ENCODE measurements around the gene DBH.

The DBH gene

GRCh38 chr9:133635533-133636531 lies at the start of gene DBH:
DBH (plus strand) TSS chr9:133636363; CDS start chr9:133636372, 9 bp downstream.
- no peak for TF ChIP-seq CTCF (conservative IDR thresholded peaks at IDR 0.05; ENCODE audit: control insufficient read depth, insufficient read depth, low read depth, low read length)
- H3K4me3 ChIP-seq (ENCODE audit: control insufficient read depth, low read depth, low read length): no peak within 1 kb of the TSS
- no peak for DNase-seq (ENCODE audit: low read depth)

- no peak overlapping the region for H3K4me3 ChIP-seq (ENCODE audit: control insufficient read depth, low read depth, low read length)
Measured at GRCh38 chr9:133587051-133587450, 49.1 kb upstream of the DBH start.

GRCh38 chr9:133587466-133587865 lies 48.7 kb upstream of the DBH start:
- no peak overlapping the region for H3K4me3 ChIP-seq (ENCODE audit: control insufficient read depth, low read depth, low read length)
- DNase-seq (ENCODE audit: low read depth): no peak
- TF ChIP-seq CTCF (conservative IDR thresholded peaks at IDR 0.05; ENCODE audit: control insufficient read depth, insufficient read depth, low read depth, low read length): no peak

More at GRCh38 chr9:133587051-133587450, 49.1 kb upstream of the DBH start:
- TF ChIP-seq CTCF (conservative IDR thresholded peaks at IDR 0.05; ENCODE audit: control insufficient read depth, insufficient read depth, low read depth, low read length): no peak
- DNase-seq (ENCODE audit: low read depth): no peak

GRCh38 chr9:133589454-133590227 lies 46.5 kb upstream of the DBH start:
- no peak overlapping the region for H3K4me3 ChIP-seq (ENCODE audit: control insufficient read depth, low read depth, low read length)
- TF ChIP-seq CTCF (conservative IDR thresholded peaks at IDR 0.05; ENCODE audit: control insufficient read depth, insufficient read depth, low read depth, low read length): peak; percentile 41
- DNase-seq (ENCODE audit: low read depth): no peak

GRCh38 chr9:133590231-133590855 lies 45.8 kb upstream of the DBH start:
- TF ChIP-seq CTCF (conservative IDR thresholded peaks at IDR 0.05; ENCODE audit: control insufficient read depth, insufficient read depth, low read depth, low read length): no peak
- no peak for DNase-seq (ENCODE audit: low read depth)
- H3K4me3 ChIP-seq (ENCODE audit: control insufficient read depth, low read depth, low read length): no peak overlapping the region
